Progenitor cell of endocrine pancreas (in vitro differentiated cells): ENCODE results near the gene CDRT4. TPM values are rescaled to one million over a fixed set of nuclear protein-coding genes. Genes with fewer than 3 reads are reported as not detected.

Experiments
- DNase-seq: peaks from one replicate; pipeline ENCODE4 v3.0.0; 2021; ENCODE audit warnings: low spot score; ENCODE audit not compliant: unreplicated experiment
- H3K27ac Mint-ChIP-seq: 2 replicates; pipeline ENCODE4 v1.8.0; 2021; ENCODE audit warnings: mild to moderate bottlenecking, moderate library complexity, mixed read lengths
- H3K27me3 Mint-ChIP-seq: 2 replicates; pipeline ENCODE4 v1.8.0; 2021; ENCODE audit warnings: mixed read lengths
- H3K36me3 Mint-ChIP-seq: 2 replicates; pipeline ENCODE4 v1.8.0; 2022; ENCODE audit warnings: mixed read lengths; ENCODE audit not compliant: insufficient read depth
- H3K4me1 Mint-ChIP-seq: 2 replicates; pipeline ENCODE4 v1.8.0; 2021; ENCODE audit warnings: low read depth, mixed read lengths
- H3K4me3 Mint-ChIP-seq: 2 replicates; pipeline ENCODE4 v1.8.0; 2021; ENCODE audit warnings: low read depth, mild to moderate bottlenecking, moderate library complexity, mixed read lengths
- H3K9me3 Mint-ChIP-seq: 2 replicates; pipeline ENCODE4 v1.8.0; 2021; ENCODE audit warnings: low read depth, mixed read lengths
- total RNA-seq: library from RNA; stranded (reverse); gene quantifications from 2 replicates; pipeline ENCODE4 v1.2.1, GENCODE V29; 2021
- TF ChIP-seq, protein P1 (sequence below): fragments of 200-600 bp; sonication (generic); IDR thresholded peaks from one replicate; pipeline ENCODE4 v1.5.0; 2021; ENCODE audit warnings: antibody characterized with exemption, mild to moderate bottlenecking; ENCODE audit not compliant: unreplicated experiment

Gene CDRT4
- total RNA-seq, 1 donor from 2014 or later: 27.0 TPM

DNA sequence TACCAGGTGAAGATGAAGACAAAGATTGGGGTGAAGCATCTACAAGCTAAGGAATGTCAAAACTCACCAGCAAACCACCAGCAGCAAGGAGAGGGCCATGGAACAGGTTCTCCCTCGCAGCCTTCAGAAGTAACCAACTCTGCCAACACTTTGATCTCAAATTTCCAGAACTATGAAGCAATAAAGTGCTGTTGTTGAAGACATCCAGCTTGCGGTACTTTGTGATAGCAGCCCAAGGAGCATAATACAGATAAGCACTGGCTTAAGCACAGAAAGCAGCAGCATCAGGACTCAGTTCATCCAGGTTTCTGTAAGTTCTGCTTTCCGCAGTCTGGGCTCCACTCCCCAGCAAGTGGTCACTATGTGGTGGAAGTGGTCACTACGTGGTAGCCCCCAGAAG is 16.0 kb upstream of the CDRT4 start:
- no peak overlapping the region for H3K4me3 Mint-ChIP-seq
- no peak overlapping the region for H3K27ac Mint-ChIP-seq
- peaks cover 25% of the 10 kb centered on the region for H3K36me3 Mint-ChIP-seq
- no peak for DNase-seq
- H3K27me3 Mint-ChIP-seq: no peaks in the 10 kb centered on the region
- TF ChIP-seq, protein P1, sequence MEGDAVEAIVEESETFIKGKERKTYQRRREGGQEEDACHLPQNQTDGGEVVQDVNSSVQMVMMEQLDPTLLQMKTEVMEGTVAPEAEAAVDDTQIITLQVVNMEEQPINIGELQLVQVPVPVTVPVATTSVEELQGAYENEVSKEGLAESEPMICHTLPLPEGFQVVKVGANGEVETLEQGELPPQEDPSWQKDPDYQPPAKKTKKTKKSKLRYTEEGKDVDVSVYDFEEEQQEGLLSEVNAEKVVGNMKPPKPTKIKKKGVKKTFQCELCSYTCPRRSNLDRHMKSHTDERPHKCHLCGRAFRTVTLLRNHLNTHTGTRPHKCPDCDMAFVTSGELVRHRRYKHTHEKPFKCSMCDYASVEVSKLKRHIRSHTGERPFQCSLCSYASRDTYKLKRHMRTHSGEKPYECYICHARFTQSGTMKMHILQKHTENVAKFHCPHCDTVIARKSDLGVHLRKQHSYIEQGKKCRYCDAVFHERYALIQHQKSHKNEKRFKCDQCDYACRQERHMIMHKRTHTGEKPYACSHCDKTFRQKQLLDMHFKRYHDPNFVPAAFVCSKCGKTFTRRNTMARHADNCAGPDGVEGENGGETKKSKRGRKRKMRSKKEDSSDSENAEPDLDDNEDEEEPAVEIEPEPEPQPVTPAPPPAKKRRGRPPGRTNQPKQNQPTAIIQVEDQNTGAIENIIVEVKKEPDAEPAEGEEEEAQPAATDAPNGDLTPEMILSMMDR: no peak
- H3K4me1 Mint-ChIP-seq: no peaks in the 10 kb centered on the region
- H3K9me3 Mint-ChIP-seq: no peaks in the 10 kb centered on the region

DNA sequence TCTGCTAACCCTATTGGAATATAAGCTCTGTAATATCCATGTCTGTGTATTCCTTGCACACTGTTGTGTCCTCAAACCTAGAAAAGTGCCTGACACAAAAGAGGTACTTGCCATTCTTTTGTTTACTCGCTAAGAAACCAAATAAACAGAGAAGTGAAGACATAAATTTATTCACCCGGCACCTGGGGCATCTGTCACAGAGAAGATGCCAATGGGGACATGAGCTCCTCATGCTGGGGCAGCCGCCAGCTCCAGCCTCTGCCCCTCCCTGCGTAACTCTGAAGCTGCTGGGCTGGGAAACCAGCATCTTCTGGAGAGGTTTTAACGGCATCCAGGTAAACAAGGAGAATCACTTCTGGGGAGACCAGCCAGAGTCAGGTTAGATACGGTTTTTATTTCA is 15.1 kb upstream of the CDRT4 start:
- TF ChIP-seq, protein P1: no peak
- Mint-ChIP-seq H3K4me1 (no peaks in the 10 kb centered on the region), H3K9me3 (no peaks in the 10 kb centered on the region), H3K27ac (no peak overlapping the region), H3K4me3 (no peak overlapping the region), H3K27me3 (no peaks in the 10 kb centered on the region), H3K36me3 (peaks cover 21% of the 10 kb centered on the region)
- no peak for DNase-seq

DNA sequence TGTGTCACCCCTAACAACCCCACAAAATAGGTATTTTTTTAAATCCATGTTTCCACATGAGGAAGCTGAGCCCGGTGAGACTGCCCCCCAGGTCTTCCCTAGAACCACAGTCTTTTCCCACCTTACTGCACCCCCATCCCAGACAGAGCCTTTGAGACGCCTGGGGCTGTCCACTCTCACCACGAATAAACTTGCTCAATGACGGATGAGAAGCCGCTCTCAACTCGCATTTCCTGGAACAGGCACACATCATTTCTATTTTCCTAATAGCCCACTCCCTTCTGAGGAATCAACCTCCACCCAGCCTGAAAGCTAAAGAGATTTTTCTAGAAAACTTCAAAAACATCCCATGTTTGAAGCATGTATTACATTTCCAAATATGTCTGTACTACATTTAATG is 14.1 kb upstream of the CDRT4 start:
- Mint-ChIP-seq H3K4me1 (no peaks in the 10 kb centered on the region), H3K9me3 (no peaks in the 10 kb centered on the region), H3K4me3 (no peak overlapping the region), H3K27me3 (no peaks in the 10 kb centered on the region), H3K27ac (no peak overlapping the region), H3K36me3 (peaks cover 19% of the 10 kb centered on the region)
- TF ChIP-seq, protein P1: no peak
- no peak for DNase-seq

DNA sequence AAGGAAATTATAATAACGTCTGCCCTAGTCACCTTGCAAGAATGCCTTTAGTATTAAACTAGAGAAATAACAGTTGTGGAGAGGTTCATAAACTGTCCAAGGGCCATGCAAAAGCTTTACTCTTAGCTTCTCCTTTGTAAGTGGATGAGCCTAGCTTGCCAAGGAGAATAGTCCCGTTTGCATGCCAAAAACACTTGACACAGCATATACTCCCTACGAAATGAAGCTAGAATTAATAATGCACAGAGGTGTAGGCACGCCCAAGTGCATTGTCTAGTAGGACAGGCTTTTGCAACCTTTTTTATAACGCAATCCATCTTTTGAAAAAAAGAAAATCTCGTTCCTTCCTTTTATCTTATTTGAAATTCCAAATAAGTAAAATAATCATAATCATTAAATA is 12.8 kb upstream of the CDRT4 start:
- TF ChIP-seq, protein P1: no peak
- no peaks in the 10 kb centered on the region for H3K4me1 Mint-ChIP-seq
- H3K27me3 Mint-ChIP-seq: no peaks in the 10 kb centered on the region
- H3K4me3 Mint-ChIP-seq: no peak overlapping the region
- peaks cover 19% of the 10 kb centered on the region for H3K36me3 Mint-ChIP-seq
- H3K27ac Mint-ChIP-seq: no peak overlapping the region
- no peak for DNase-seq
- no peaks in the 10 kb centered on the region for H3K9me3 Mint-ChIP-seq

DNA sequence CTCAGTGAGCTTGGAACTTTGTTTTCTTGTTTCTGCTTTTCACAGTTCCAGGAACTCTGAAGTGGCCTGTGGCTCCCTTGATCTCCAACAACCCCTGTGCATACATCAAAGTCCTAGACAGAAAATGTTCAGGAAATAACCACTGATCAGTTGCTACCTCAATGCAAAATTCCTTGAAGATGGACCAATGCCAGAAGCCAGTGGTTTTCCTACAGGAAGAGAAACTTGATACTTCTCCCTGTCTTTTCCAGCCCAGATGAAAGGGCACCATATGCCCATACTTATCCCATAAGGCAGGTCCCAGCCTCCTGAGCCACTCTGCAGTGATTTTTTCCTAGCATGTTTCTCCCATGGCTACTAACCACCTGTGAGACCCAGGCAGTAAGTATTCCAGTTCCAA is 12.3 kb upstream of the CDRT4 start:
- no peak overlapping the region for H3K27ac Mint-ChIP-seq
- TF ChIP-seq, protein P1: no peak
- no peaks in the 10 kb centered on the region for H3K27me3 Mint-ChIP-seq
- DNase-seq: no peak
- H3K36me3 Mint-ChIP-seq: peaks cover 18% of the 10 kb centered on the region
- H3K9me3 Mint-ChIP-seq: no peaks in the 10 kb centered on the region
- H3K4me1 Mint-ChIP-seq: no peaks in the 10 kb centered on the region
- no peak overlapping the region for H3K4me3 Mint-ChIP-seq
